HG03469 (cell line): Measurements from ENCODE around the gene GPR156.
"Not testable (repeated sequence)": the region's sequence is repeated elsewhere in the genome, so short reads cannot be mapped to it uniquely, and the experiment has no call there.

Source experiments
- ATAC-seq: cut with Tn5 transposase; IDR thresholded peaks from one replicate; pipeline ENCODE4 v1.9.1; 2021; ENCODE audit warnings: mild to moderate bottlenecking, moderate library complexity, moderate number of reproducible peaks; ENCODE audit not compliant: unreplicated experiment

The GPR156 gene

DNA sequence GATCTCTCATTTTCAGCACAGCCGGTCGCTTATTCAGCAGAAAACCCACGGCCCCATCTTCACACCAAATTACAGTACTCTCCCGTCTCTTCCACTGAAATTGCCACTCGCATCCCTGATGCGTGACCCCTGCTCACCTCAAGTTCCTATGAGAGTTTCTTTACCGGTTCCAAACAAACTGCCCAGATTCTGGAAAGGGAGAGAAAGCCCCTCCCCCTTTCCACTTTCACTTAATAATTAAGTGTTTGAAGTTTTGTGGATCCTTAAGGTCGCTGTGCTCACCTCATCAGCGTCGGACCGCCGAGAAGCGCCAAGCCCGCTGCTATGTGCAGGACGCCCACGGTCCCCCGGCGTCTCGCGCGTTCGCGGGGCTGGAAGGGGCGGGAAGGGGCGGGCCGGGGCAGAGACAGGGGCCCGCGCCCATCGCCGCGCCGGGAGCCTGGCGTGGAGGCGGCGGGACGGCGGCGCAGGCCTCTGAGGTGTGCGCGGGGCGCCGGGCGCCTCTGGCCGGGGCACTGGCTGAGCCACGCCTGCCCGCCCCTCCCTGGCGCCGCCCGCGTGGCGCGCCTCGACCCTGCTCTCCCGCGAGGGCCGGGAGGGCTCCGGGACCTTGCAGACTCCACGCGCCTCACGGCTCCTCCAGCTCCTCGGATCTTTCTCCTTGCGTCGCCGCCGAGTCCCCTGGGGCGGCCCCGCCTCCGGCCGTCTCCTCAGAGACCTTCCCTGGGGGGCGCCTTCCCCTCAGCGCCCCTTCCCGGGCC is at the start of gene GPR156:
Gene GPR156 (minus strand): TSS at position 476 of the 761 bp plus-strand sequence. CDS start 41,124 bp downstream, outside the sequence.
- no peak for ATAC-seq

DNA sequence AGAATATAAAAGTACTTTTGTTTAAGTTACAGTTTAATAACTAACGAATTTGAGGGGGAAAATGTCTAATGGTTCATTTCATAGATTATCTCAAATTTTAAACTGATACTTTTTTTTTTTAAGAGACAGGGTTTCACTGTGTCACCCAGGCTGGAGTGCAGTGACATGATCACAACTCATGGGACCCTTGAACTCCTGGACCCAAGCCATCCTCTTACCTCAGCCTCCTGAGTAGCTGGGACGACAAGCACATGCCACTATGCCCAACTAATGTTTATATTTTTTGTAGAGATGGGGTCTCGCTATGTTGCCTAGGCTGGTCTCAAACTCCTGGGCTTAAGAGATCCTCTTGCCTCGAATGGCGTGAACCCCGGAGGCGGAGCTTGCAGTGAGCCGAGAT is 47.6 kb upstream of the GPR156 start:
- no peak for ATAC-seq

DNA sequence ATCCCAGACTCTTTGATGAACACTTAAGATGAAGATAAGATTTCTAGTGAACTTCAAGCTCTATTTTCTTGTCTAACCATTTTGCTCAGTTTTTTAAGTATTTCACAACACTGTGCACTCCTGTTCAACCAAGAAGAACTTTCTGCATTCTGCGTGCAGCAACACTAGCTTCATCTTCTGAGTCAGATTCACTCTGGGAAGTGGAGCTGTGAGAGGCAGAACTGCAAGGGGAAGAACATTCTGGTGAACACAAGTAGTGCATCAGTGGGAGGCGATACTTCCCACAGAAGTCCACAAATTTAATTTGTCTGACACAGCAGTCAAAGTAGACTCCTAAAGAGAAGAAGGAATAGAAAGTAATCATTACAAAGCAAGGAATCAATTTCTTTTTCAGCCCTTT is 46.1 kb upstream of the GPR156 start:
- no peak for ATAC-seq

DNA sequence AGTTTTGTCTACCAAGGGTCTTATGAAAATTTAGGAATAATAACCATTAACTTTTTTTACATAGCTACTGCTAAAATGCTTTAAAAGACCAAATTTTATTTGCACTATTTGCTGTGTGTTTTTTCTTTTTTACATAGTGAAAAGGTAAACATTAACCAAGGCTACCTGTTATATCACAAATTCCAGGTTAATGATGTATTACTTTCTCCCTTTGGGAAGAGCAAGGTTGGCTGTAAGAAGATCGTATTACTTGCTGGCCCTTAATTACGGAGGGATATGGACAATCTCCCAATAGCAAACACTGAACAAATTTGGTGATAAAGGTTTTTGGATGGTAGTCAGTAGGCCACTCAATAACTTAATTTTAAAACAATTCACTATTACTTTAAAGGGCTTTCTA is 41.8 kb upstream of the GPR156 start:
- ATAC-seq, result no peak

DNA sequence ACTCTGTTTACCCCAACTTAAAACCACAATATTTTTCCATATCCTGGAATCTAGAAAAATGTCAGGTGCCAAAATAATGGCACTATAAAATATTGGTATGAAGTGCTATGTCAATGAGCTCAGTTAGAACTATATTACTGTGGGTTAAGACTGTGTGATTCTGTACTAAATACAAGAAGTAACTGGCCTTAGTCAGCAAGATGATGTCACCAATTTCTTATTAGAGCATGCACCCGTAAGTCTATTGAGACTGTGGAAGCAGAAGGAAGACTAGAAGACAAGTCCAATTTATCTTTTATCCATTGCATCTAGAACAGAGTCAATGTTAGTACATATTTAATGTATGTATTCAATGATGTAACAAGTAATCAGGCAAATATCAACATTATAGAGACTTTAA is 39.2 kb upstream of the GPR156 start:
- no peak for ATAC-seq

DNA sequence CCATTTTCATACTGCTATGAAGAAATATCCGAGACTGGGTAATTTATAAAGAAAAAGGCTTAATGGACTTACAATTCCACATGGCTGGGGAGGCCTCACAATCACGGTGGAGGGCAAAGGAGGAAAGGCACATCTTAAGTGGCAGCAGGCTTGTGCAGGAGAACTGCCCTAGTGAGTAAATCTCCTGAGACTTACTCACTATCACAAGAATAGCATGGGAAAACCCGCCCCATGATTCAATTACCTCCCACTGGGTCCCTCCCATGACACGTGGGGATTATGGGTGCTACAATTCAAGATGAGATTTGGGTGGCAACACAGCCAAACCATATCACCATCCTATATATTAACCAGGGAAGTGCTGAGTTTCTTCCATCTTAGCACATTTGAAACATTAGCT is 38.7 kb upstream of the GPR156 start:
- not testable (repeated sequence) for ATAC-seq

DNA sequence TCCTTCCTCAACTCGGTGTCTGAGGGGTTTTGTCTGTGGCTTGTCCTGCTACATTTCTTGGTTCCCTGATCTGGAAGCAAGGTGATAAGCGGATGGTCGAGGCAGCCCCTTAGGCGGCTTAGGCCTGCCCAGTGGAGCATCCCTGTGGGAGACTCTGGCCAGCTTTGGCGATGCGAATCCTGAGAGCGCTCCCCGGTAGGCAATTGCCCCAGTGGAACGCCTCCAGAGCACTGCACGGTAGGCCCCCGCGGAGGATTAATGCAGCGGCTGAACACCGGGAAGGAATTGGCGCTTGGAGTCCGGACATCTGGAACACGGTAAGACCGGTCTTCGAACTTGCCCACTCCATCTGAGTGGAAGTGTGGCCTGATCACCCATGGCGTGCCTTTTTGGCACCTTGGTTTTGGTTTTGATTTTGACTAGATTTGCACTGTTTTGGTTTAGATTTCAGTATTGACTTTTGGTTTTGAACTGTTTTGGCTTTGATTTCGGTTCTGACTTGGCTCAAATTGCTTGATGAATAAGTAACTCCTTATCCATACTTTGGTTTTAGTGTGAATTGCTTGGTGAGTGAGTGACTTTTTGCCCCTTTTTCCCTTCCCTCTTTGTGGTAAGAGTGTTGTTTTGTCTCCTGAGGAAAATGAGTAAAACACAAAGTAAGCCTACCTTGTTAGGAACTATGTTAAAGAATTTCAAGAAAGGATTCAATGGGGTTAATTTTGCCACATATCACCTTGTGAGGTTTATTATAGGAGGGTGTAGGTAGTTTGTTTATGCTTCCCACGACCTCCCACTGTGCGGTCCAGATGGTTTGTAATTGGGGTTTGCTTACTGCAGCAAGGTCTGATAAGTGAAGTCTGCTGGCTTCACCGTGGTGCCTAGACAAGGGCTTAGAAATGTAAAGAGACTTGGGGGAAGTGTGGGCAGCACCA is 27.1 kb upstream of the GPR156 start:
- ATAC-seq, result no peak

DNA sequence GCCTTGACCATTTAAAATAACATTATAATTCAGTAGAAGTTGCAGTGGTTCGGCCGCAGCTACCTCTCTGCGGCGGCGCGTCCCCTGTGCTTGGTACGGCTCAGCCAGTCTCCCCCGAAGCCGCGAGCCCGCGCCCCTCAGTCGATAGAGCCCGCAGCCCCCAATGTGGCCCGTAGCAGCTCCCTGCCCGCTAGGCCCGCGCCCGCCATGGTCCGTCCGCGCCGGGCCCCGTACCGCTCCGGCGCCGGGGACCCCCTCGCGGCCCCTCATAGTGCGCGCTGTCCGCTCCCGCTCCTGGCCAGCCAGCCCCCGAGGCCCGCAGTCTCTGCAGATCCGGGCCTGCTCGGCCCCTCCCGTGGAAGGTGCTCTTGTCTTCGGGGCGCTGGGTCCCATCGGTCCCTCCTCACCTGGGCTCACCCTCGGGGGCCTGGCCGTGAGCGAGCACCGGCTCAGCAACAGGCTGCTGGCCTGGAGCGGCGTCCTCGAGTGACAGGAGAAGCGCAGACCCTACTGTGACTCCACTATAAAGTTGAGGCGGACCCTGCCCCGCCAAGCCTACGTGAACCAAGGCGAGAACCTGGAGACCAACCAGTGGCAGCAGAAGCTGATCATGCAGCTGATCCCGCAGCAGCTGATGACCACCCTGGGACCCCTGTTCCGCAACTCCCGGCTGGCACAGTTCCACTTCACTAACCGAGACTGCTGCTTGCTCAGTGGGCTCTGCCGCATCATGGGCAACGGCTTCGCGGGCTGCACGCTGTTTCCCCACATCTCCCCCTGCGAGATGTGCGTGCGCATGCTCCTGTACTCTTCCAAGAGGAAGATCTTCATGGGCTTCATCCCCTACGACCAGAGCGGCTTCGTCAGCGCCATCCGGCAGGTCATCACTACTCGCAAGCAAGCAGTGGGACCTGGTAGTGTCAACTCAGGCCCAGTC is 21.8 kb upstream of the GPR156 start:
- no peak for ATAC-seq

DNA sequence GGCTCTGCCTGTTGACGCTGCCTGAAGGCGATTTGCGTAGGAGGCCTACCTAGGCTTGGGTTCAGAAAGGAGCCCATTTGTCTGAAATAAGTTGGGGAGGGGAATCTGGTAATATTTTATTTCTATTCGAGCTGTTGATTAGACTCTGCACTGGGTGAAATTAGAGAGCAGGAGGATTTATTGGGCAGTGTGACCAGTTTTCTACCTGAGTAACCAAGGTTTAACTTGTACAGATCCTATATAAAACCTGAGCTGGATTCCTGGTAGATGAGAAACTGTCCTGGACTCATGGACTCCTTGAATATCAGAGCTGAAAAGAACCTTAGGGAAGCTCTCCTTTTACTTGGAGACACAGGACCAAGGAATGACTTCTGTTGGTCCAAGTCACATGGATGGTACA is 19.6 kb upstream of the GPR156 start:
- no peak for ATAC-seq

DNA sequence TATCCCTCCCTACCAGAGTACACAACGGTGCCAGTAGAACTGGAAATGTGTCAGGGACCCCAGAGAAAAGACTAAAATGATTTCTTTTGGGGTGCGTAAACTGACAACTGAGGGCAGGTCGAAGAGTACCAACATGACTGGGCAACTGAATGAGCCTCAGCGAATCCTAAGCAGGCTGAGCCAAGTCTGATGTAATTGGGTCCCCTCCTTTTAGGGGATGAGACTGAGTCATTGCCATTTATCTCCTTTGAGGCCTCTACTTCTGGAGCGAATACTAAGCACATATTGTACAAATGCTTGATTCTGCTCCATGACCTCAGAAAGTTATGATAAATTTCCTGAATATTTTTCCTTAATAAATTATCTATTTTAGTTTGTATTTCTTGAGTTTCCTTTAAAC is 17.3 kb upstream of the GPR156 start:
- ATAC-seq, result no peak

DNA sequence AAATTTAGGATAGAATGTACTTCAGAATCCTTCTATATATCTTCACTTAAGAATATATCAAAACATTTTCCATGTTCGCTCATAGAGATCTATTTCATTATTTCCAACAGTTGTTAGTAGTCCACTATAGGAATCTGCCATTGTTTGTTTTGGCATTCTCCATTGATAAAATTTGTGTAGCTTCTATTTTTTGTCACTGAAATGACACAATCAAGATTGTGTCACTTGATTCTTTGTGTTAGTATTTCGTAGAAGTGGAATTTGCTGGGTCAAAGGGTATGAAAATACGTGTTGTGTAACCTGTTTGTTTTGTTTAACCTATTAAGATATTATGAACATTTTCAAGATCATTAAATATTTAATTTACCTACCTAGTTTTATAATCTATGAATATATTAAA is 15.9 kb upstream of the GPR156 start:
- ATAC-seq, result no peak

DNA sequence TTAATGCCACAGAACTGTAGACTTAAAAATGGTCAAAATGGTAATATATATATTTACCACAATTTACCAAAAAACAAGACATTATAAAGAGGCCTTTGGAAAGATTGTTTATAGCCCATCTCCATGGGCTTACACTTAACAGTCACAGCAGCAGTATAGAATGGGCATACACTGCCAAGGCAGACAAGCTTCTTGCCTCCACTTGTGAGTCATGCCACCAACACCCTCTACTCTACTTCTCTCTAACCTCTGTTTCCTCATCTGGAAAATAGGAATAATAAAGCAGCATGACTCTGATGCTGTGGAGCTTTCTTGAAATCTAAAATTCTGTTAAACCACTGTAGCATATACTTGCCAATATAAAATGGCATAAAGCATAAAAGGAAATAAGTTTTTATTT is 14.4 kb upstream of the GPR156 start:
- ATAC-seq, result no peak

DNA sequence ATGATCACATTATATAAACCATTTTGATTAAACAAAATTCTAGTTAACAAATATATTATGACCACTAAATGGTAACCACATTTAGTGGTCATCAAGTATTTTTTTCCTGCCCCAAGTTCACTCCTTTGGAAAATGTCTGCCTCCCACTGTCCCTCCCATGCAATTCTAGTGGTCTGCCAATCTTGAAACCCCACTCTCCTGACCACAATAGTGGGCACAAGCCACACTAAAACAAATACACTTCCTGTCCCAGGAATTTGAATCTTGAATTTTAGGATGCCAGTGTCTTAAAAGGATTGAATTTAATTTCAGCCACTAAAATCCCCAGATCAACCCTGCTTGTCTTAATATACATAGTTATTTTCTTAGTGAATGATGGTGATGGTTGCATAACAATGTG is 14.0 kb upstream of the GPR156 start:
- no peak for ATAC-seq

DNA sequence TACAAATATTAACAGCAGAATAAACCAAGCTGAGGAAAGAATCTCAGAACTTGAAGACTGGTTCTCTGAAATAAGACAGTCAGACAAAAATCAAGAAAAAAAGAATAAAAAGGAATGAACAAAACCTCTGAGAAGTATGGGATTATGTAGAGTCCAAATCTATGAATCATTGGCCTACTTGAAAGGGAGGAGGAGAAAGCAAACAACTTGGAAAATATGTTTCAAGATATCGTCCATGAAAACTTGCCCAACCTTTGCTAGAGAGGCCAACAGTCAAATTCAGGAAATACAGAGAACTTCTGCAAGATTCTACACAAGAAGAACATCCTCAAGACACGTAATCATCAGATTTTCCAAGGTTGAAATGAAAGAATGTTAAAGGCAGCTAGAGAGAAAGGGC is 6.5 kb upstream of the GPR156 start:
- ATAC-seq, result not testable (repeated sequence)

DNA sequence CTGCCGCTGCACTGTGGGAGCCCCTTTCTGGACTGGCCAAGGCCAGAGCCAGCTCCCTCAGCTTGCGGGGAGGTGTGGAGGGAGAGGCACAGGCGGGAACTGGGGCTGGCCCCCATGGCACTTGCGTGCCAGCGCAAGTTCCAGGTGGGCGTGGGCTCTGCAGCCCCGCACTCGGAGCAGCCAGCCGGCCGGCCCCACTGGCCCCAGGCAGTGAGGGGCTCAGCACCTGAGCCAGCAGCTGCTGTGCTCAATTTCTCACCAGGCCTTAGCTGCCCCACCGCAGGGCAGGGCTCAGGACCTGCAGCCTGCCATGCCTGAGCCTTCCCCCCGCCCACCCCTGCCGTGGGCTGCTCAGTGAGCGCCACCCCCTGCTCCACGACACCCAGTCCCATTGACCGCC is 4.6 kb upstream of the GPR156 start:
- ATAC-seq, result no peak

DNA sequence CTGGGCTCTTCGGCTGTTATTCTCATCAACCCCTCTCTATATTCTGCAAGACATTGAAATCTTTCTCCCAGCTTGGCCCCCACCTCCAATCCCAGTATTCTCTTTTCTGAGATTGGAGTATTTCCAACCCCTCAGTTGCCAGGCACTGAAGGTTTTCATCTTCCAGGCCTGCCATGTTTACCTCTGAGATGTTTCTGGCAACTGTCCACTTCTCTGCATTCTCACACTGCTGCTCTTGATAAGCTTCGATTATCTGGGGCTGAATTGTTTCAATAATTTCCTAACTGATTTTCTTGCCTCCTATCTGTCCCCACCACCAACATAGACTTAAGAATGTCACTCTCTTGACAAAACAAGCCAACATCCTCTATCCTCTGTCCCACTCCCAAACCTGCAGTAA is 1.4 kb upstream of the GPR156 start:
- no peak for ATAC-seq

DNA sequence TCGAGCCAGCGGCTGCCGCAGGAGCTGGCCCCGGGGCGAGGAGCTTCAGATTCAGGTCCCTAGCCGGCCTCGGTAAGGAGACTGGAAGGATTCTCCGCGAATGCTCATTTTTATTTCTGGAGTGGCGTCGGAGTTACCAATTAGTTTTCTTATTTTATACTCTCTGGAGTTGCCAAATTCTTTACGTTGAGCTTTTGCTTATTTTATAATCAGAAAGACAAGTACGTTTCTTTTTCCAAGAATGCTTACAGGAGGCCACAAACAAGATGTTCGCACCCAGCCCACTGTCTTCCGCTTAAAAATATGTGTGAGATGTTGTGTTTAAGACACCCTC is 453 bp upstream of the GPR156 start:
- ATAC-seq, result no peak

DNA sequence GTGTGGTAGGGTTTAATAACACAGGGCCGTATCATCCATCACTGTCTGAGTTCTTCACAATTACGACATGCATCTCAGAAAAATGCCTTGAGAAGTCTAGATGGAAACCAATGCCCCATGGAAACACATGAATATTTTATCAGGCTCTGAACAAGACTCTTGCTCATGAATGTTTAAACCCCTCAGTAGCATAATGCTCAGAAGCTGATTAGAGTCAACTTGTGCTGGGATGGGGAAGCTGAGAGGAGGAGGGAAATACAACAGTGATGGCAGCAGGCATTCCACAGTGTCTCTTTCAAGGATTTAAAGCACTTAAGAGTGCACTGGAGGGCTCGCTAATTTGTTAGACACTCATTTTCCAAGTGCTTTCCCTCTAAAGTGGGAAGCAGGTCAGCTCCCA is 3.8 kb downstream of the GPR156 start:
- no peak for ATAC-seq

DNA sequence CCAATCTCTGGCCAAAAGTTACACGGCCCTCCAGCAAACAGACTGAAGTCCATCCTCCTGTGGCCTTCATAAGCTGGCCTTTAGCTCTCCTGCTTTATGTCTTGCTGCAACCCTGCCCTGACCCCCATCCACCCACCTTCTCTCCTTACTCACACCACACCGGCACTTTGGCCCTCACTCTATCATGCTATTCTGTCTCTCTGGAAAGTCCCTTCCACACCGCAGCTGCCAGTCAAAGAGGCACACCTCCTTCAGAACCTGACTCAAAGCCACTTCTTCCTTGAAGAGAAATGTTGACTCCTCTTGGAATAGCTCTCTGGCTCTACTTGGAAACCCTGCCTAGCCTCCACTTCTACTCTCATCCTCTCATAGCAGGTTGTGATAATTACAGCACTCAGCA is 4.5 kb downstream of the GPR156 start:
- ATAC-seq, result no peak

DNA sequence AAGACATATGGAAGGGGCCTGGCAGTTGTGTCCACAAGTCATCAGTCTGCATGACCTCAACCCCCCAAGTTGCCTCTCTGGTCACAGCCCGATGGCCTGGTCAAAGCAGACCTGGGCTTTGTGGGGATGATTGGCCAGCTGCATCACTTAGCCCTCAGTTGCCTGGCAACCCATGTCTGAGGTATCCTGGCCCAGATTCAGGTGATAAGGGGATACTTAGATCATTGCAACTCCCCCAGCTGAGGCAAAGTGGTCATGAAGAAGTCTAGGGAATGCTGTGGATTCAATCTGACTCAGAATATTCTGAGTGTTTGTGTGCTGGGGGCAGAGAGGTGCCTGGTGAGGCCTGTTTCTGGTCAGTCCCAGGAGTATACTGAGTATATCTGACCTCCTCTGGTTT is 5.0 kb downstream of the GPR156 start:
- no peak for ATAC-seq

DNA sequence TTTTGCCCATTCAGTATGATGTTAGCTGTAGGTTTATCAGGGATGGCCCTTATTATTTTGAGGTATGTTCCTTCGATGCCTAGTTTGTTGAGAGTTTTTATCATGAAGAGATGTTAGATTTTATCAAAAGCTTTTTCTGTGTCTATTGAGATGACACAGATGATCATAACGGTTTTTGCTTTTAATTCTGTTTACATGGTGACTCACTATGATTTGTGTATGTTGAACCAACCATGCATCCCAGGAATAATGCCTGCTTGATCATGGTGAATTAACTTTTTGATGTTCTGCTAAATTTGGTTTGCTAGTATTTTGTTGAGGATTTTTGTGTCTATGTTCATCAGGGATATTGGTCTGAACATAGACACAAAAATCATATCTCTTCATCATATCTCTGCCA is 8.3 kb downstream of the GPR156 start:
- ATAC-seq, result no peak
